22Rv1 (cell line): ENCODE data around the gene ETS1.

Experiments used
- ZFX ChIP-seq: fragments of 450-650 bp; IDR thresholded peaks from 2 replicates; pipeline ENCODE4 v1.6.1; 2017; ENCODE audit warnings: antibody characterized with exemption, borderline replicate concordance
- TF ChIP-seq, protein P1 (sequence below): fragments of 450-650 bp; IDR thresholded peaks from 2 replicates; pipeline ENCODE4 v1.5.1; 2017; ENCODE audit warnings: mild to moderate bottlenecking

DNA sequence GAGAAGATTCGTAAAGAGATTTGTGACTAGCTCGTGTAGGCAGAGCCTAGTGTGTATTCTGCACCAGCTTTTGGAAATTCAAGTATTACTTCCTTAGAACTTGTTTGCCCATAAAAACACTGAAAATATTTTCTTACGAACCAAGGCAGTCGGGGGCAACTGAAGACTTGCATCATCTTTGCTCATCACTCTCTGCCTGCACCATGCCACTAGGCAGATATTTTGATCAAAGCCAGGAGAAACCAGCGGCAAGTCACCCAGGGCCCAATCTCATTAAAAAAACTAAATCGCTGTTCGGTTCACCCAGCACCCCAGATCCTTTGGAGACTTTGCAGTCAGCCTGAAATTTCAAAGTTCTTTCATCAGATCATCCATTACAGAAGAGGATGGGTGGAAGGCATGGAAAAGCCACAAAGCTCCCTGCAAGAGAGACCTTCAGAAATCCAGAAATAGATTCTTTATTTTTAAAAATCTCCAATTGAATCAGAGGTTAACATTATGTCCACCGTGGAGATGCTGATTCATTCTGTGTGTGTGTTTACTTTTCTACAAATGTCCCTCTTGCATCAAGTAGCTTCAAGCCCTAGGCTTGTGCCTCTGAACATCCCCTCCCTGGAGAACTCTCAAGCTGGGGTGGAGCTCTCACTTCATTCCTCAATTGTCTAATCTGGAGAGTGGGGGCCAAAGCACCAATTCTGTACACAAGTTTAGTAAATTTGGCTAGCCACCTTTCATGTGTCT, 78.4 kb downstream of the ETS1 start:
- TF ChIP-seq, protein P1, sequence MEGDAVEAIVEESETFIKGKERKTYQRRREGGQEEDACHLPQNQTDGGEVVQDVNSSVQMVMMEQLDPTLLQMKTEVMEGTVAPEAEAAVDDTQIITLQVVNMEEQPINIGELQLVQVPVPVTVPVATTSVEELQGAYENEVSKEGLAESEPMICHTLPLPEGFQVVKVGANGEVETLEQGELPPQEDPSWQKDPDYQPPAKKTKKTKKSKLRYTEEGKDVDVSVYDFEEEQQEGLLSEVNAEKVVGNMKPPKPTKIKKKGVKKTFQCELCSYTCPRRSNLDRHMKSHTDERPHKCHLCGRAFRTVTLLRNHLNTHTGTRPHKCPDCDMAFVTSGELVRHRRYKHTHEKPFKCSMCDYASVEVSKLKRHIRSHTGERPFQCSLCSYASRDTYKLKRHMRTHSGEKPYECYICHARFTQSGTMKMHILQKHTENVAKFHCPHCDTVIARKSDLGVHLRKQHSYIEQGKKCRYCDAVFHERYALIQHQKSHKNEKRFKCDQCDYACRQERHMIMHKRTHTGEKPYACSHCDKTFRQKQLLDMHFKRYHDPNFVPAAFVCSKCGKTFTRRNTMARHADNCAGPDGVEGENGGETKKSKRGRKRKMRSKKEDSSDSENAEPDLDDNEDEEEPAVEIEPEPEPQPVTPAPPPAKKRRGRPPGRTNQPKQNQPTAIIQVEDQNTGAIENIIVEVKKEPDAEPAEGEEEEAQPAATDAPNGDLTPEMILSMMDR: no peak
- TF ChIP-seq ZFX: no peak
